ENCODE results near the gene COX7A2L.
"Not testable (repeated sequence)": the region's sequence is repeated elsewhere in the genome, so short reads cannot be mapped to it uniquely, and the experiment has no call there.

The COX7A2L gene

GRCh38 chr2:42366411-42366810 lies 5.4 kb upstream of the COX7A2L start:
- DNase-seq: no peak

- DNase-seq: no peak
Measured at GRCh38 chr2:42364658-42365057, 3.6 kb upstream of the COX7A2L start.

- no peak for DNase-seq
Measured at GRCh38 chr2:42363413-42363812, 2.4 kb upstream of the COX7A2L start.

GRCh38 chr2:42361728-42362283 lies 789 bp upstream of the COX7A2L start:
- no peak for DNase-seq

GRCh38 chr2:42360493-42360889 lies 526 bp downstream of the COX7A2L start:
- no peak for DNase-seq

- DNase-seq: no peak
Measured at GRCh38 chr2:42359965-42360483, 993 bp downstream of the COX7A2L start.

- DNase-seq: no peak
Measured at GRCh38 chr2:42359304-42359964, 1.6 kb downstream of the COX7A2L start.

GRCh38 chr2:42353792-42354429 lies 7.1 kb downstream of the COX7A2L start:
- no peak for DNase-seq

- DNase-seq: no peak
Measured at GRCh38 chr2:42351864-42352263, 9.2 kb downstream of the COX7A2L start.

- no peak for DNase-seq
Measured at GRCh38 chr2:42350434-42351063, 10.5 kb downstream of the COX7A2L start.

GRCh38 chr2:42348113-42348805 lies 12.8 kb downstream of the COX7A2L start:
- DNase-seq: no peak

- not testable (repeated sequence) for DNase-seq
Measured at GRCh38 chr2:42347518-42347917, 13.5 kb downstream of the COX7A2L start.

- DNase-seq: not testable (repeated sequence)
Measured at GRCh38 chr2:42346856-42347255, 14.2 kb downstream of the COX7A2L start.

- DNase-seq: no peak
Measured at GRCh38 chr2:42345986-42346385, 15.0 kb downstream of the COX7A2L start.

GRCh38 chr2:42342795-42343241 lies 18.2 kb downstream of the COX7A2L start:
- no peak for DNase-seq

- DNase-seq: no peak
Measured at GRCh38 chr2:42342061-42342794, 18.8 kb downstream of the COX7A2L start.

- DNase-seq: no peak
Measured at GRCh38 chr2:42340938-42341636, 19.9 kb downstream of the COX7A2L start.

- DNase-seq: no peak
Measured at GRCh38 chr2:42340045-42340937, 20.7 kb downstream of the COX7A2L start.

- no peak for DNase-seq
Measured at GRCh38 chr2:42339191-42339912, 21.7 kb downstream of the COX7A2L start.
